Psoas muscle (tissue), 8 donors: ENCODE data around the gene ZCCHC10. TPM values are rescaled to one million over a fixed set of nuclear protein-coding genes. Genes with fewer than 3 reads are reported as not detected.
A peak's percentile ranks its signal among the peaks of the same experiment; 100 is the strongest.

Experiments
- ATAC-seq, 4 donors: fragments of 200-7000 bp; cut with Tn5 transposase; one replicate each; pipeline ENCODE4 v1.9.1; 2020; ENCODE audit warnings: moderate library complexity in 3 of 4, mild to moderate bottlenecking in 2 of 4
- DNase-seq, 2 donors: peaks; one replicate each; pipeline ENCODE4 v3.0.0-alpha.2; 2020
- H3K27ac ChIP-seq: fragments of 200-600 bp; one replicate; pipeline ENCODE4 v1.8.0; 2022
- H3K27me3 ChIP-seq, 3 donors: fragments of 200-600 bp in 1 of 3; one replicate each; pipeline versions ENCODE4 v1.6.1 to v1.8.0; 2013 to 2022; ENCODE audit warnings: low read length in 2 of 3, mild to moderate bottlenecking in 2 of 3, moderate library complexity in 1 of 3; ENCODE audit not compliant: insufficient read depth in 3 of 3
- H3K36me3 ChIP-seq, 2 donors: fragments of 200-600 bp in 1 of 2; one replicate each; pipeline versions ENCODE4 v1.6.1 to v1.8.0; 2013 to 2022; ENCODE audit warnings: low read depth in 1 of 2, mild to moderate bottlenecking in 1 of 2, moderate library complexity in 1 of 2; ENCODE audit not compliant: insufficient read depth in 1 of 2
- H3K4me1 ChIP-seq: fragments of 200-600 bp; one replicate; pipeline ENCODE4 v1.8.0; 2022
- H3K4me3 ChIP-seq: fragments of 200-600 bp; one replicate; pipeline ENCODE4 v1.8.0; 2022; ENCODE audit warnings: mild to moderate bottlenecking
- H3K9me3 ChIP-seq: fragments of 200-600 bp; one replicate; pipeline ENCODE4 v1.8.0; 2022
- WGBS, 3 donors: extraction: QIAGEN DNeasy Blood & Tissue Kit; methylation state at CpG; one replicate each; pipeline versions ENCODE4 v1.1.6 to v1.1.7; 2013; 5-methylcytosine and 5-hydroxymethylcytosine counted together
- intact Hi-C, 2 donors: fragments of 100-400 bp; cut with DNase I; formaldehyde crosslinking; loops; one replicate each; pipeline versions ENCODE4 v1.11.0 to v1.14.2; 2022
- polyA plus RNA-seq, 3 donors: library from polyadenylated mRNA; stranded (reverse); fragments of 200-250 nt; gene quantifications; one replicate each; pipeline ENCODE4 v1.2.3, GENCODE V29; 2013
- total RNA-seq, 4 donors: library from RNA; stranded (reverse); fragmentation: NEBNext Ultra II Directional in 2 of 4; extraction: Animal tissue kit (Norgen Biotek cat#: 25700) in 2 of 4; gene quantifications; one replicate each; pipeline versions ENCODE4 v1.2.1 to v1.2.4, GENCODE V29; 2021 to 2023
- TF ChIP-seq, protein P1 (sequence below): fragments of 200-600 bp; IDR thresholded peaks from one replicate; pipeline ENCODE4 v1.8.0; 2022; ENCODE audit warnings: antibody characterized with exemption
- donor health status: healthy with polysubstance abuse.
- donor health status: DM: no; HTN: no; CAD: no; lungs with moderate emphysema.
- donor health status: Bipolar disorder and iron deficiency.
- donor health status: healthy.
- donor health status: DM: yes; HTN: yes; CAD: no.
- donor health status: DM: no; HTN: no; CAD: no.
- donor health status: DM: no; HTN: no; CAD: no.
- donor health status: DM: yes; HTN: yes; CAD: no.

ZCCHC10 gene
- total and polyA plus RNA-seq, 7 donors: 13.6 to 32.5 (median 19.8) TPM

DNA sequence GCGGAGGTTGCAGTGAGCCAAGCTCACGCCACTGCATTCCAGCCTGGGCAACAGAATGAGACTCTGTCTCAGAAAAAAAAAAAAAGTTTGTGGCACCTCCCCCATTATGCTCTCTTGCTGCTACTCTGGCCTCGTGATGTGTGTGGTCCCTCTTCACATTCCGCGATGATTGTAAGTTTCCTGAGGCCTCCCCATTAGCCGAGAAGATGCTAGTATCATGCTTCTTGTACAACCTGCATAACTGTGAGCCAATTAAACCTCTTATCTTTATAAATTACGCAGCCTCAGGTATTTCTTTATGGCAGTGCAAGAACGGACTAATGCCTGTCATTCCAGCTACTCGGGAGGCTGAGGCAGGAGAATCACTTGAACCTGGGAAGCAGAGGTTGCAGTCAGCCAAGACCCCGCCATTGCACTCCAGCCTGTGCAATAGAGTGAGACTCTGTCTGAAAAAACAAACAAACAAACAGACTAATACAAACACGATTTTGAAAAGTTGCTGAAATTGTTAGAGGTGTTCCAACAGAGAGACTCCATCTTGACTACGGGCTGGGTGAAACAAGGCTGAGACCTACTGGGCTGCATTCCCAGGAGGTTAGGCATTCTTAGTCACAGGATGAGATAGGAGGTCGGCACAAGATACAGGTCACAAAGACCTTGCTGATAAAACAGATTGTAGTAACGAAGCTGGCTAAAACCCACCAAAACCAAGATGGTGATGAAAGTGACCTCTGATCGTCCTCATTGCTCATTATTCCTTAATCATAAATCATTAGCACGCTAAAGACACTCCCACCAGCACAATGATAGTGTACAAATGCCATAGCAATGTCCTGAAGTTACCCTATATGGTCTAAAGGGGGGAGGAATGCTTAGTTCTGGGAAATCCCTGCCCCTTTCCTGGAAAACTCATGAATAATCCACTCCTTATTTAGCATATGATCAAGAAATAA lies 54.6 kb downstream of the ZCCHC10 start:
- H3K27ac ChIP-seq: no peak overlapping the region
- DNase-seq (no peak), ATAC-seq (no peak)
- no peaks in the 10 kb centered on the region for H3K36me3 ChIP-seq
- intact Hi-C loops: no loop called here
- H3K27me3 ChIP-seq: no peaks in the 10 kb centered on the region
- H3K4me1 ChIP-seq: no peaks in the 10 kb centered on the region
- 80 to 90% (median 86%) methylated on average over 16 of the region's 16 CpGs for WGBS, 3 donors
- H3K9me3 ChIP-seq: no peaks in the 10 kb centered on the region
- no peak overlapping the region for H3K4me3 ChIP-seq
- TF ChIP-seq, protein P1, sequence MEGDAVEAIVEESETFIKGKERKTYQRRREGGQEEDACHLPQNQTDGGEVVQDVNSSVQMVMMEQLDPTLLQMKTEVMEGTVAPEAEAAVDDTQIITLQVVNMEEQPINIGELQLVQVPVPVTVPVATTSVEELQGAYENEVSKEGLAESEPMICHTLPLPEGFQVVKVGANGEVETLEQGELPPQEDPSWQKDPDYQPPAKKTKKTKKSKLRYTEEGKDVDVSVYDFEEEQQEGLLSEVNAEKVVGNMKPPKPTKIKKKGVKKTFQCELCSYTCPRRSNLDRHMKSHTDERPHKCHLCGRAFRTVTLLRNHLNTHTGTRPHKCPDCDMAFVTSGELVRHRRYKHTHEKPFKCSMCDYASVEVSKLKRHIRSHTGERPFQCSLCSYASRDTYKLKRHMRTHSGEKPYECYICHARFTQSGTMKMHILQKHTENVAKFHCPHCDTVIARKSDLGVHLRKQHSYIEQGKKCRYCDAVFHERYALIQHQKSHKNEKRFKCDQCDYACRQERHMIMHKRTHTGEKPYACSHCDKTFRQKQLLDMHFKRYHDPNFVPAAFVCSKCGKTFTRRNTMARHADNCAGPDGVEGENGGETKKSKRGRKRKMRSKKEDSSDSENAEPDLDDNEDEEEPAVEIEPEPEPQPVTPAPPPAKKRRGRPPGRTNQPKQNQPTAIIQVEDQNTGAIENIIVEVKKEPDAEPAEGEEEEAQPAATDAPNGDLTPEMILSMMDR: no peak

DNA sequence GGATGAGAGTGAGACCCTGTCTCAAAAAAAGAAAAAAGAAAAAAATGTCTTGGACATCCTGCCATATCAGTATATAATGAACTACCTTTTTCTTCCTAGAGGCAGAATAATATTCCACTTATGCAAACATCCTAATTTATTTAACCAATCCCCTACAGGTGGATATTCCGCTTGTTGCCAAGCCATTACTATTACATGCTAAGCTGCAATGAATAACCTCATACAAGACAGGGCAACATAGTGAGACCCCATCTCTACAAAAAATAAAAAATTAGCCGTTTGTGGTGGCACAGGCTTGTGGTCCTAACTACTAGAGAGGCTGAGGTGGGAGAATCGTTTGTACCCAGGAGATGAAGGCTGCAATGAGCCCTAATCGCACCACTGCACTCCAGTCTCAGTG lies 61.2 kb downstream of the ZCCHC10 start:
- no peak for ATAC-seq

DNA sequence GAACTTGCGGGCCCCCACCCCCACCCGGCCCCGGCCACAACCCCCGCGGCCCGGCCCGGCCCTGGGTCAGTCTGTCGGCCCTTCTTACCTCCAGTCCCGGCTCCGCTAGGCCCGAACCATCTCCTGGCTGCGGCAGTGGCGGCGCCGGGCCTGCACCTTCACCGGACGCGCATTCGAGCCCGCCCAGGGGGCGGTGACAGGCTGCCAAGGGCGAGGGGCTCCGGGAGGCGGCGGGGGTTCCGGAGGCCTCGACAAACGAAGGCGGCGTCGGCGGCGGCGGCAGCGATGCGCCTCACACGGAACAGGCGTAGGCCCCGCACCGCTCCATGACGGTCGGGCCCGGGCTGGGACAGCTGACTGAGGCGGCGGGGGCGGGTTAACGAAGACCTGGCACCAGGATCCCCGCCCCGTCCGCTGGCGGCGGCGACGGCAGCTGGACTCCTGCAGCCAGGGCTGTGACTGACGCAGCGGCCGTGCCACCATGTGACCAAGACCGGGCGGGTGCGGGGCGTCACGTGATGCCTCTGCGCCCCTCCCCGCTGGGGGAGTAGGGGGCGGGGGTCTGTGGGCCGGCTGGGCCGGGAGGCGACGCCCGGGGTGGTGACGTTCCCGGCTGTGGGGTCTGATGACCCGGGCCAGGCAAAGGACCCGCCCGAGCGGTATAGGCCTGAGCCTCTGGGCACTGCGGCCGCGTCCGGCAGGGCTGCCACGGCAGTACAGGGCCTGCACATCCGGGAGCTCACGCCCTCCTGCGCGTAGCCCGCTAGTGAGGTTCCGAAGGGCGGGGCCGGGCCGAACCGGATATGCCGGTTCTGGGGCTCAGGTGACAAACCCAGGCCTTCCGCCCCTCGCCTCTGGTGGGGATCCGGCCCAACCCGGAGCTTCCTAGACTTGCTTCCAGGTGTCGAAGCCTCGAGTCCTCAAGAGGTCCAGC lies 62.9 kb downstream of the ZCCHC10 start, which contains the start of gene AFF4:
Gene AFF4, minus strand, starts transcription at position 464 of the 934 bp plus-strand sequence. CDS start 26,445 bp downstream, outside the sequence.
- WGBS, 3 donors: 0 to 1% (median 0%) methylated on average over 62 to 98 of the region's 98 CpGs
- H3K4me3 ChIP-seq: peak within 1 kb of the TSS; percentile 82
- TF ChIP-seq, protein P1: no peak
- intact Hi-C loops: loop anchor here (2.0 to 10.0 kb wide), 3 partner anchors 61 to 89 kb away; partner anchors contain the start of genes ZCCHC10 (in 2 of the 2) and HSPA4 (in 1 of the 2)
- peak within 1 kb of the TSS; percentile 96 for H3K27ac ChIP-seq
- H3K27me3 ChIP-seq: no peaks in the 10 kb centered on the region
- ATAC-seq: peak; percentile 95 to 97 (median 96)
- H3K36me3 ChIP-seq: no peaks in the 10 kb centered on the region
- peak; percentile 98 to 99 for DNase-seq
- H3K9me3 ChIP-seq: no peaks in the 10 kb centered on the region
- H3K4me1 ChIP-seq: peaks cover 31% of the 10 kb centered on the region

More for the DNA sequence above, 61.2 kb downstream of the ZCCHC10 start:
- TF ChIP-seq, protein P1: no peak
- intact Hi-C loops: loop anchor here in 1 of 2 donors (10.0 kb wide), 1 partner anchor 60 kb away; the partner anchor contains the start of gene ZCCHC10
- Histone ChIP-seq H3K9me3 (no peaks in the 10 kb centered on the region), H3K36me3 (no peaks in the 10 kb centered on the region), H3K27ac (no peak overlapping the region), H3K4me3 (no peak overlapping the region), H3K27me3 (no peaks in the 10 kb centered on the region), H3K4me1 (peaks cover 21% of the 10 kb centered on the region)
- no peak for DNase-seq
- 90 to 92% (median 90%) methylated on average over 4 of the region's 4 CpGs for WGBS, 3 donors

DNA sequence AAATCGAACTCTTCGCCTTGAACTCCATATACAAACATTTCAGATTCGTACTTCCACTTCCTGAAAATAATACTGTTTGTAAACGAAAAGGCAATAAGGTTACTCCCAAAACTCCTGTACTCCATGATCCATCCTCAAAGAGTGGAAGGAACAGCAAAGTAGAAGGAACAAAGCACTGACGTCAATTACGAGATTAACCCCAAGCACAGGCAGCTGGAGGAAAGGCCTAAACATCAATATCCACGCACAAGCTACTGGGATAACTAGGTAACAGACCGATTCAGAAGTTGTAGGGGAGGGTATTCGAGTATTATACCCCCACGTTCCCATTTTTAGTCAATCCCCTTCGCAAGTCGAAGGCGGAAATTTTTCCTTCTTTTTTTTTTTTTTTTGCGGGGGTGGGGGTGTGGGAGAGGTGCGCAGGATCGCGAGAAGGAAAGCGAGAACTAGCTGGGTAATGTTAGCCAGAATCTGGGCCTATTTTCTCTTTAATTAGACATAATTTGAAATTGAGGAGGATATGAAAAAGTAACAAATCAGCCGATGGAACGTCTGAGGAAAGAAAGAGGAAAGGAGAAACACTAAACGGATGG lies 63.8 kb downstream of the ZCCHC10 start:
- TF ChIP-seq, protein P1: no peak
- Histone ChIP-seq H3K27me3 (no peaks in the 10 kb centered on the region), H3K4me3 (peak overlapping the region; percentile 82), H3K9me3 (no peaks in the 10 kb centered on the region), H3K27ac (peak overlapping the region; percentile 96), H3K36me3 (no peaks in the 10 kb centered on the region), H3K4me1 (peaks cover 32% of the 10 kb centered on the region)
- ATAC-seq: peak in 3 of 4 donors; percentile 26 to 46 (median 37)
- 1 to 2% (median 2%) methylated on average over 21 of the region's 21 CpGs for WGBS, 3 donors
- DNase-seq: no peak
- intact Hi-C loops: loop anchor here (2.0 to 10.0 kb wide), 3 partner anchors 62 to 90 kb away; partner anchors contain the start of genes ZCCHC10 (in 2 of the 2) and HSPA4 (in 1 of the 2)
